Activated naive CD8-positive, alpha-beta T cell treated with anti-CD3 and anti-CD28 coated beads, Interleukin-2, amount 50 U/mL, for 16 hours (primary cell): Measurements from ENCODE around the gene ATP5F1C.

Experiments used
- DNase-seq: peaks from one replicate; pipeline ENCODE4 v3.0.0-alpha.2; 2020; ENCODE audit warnings: low read depth, low spot score

The ATP5F1C gene

DNA sequence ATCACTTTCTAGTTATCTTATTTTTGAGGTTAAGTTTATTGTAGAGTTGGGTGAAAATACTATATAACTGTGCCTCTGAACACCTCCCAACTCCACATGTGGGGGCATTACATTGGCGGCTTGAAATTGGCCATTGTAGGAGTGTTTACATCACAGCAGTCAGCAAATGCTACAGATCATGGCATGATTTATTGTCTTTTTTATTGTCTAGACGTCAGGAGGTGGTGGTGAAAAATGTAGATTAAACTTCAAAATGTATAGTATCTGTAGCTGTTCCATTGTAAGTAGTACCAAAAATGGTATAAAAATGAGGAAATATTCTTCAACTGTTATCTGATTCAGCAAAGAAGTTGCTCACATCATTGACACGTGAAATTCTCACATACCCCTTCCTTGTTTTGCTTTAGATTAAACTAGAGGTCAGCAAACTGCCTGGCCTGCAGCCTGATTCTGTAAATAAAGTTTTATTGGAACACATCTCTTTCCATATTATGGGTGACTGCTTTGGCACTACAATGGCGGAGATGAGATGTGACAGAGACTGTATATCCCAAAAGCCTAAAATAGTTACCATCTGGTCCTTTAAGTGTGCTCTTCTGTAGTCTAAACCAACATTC lies 65.4 kb downstream of the ATP5F1C start:
- no peak for DNase-seq

- DNase-seq: no peak
Measured at GRCh38 chr10:7853890-7854289, 65.9 kb downstream of the ATP5F1C start.

DNA sequence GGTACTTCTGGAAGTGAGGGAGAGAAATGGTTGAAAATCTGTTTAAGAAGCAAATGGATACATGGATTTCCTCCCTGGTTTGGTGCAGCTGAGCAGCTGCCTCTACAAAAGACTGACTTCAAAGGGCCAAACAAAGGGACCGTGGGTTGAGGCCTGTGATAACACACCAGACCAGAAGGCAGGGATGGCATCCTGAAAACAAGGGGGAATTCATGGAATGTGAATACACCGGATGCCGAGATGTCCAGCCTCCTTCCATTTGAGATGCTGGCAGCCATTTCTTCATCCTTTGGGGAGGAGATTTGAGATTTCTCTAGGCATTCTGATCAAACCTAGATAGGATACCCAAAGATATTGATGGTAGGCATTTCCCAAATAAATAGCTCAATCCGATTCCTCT lies 67.2 kb downstream of the ATP5F1C start:
- no peak for DNase-seq

GRCh38 chr10:7856678-7857077 lies 68.7 kb downstream of the ATP5F1C start:
- DNase-seq: no peak

- DNase-seq: no peak
Measured at GRCh38 chr10:7857262-7857661, 69.3 kb downstream of the ATP5F1C start.
